HCT116 (cell line): ENCODE results near the gene TMEM117.

Source experiments
- CEBPB ChIP-seq: IDR thresholded peaks from 2 replicates; pipeline ENCODE4 v1.6.1; 2012; ENCODE audit warnings: low read depth
- ELF1 ChIP-seq: IDR thresholded peaks from 2 replicates; pipeline ENCODE4 v1.6.1; 2012; ENCODE audit warnings: low read depth, borderline replicate concordance
- EZH2 ChIP-seq: fragments of 200-600 bp; sonication (generic); IDR thresholded peaks from 2 replicates; pipeline ENCODE4 v1.6.1; 2017; ENCODE audit warnings: antibody characterized with exemption, mixed run types
- EZH2phosphoT487 ChIP-seq: fragments of 200-600 bp; IDR thresholded peaks from 2 replicates; pipeline ENCODE4 v1.6.1; 2018; ENCODE audit warnings: antibody characterized with exemption, borderline replicate concordance
- JUND ChIP-seq: IDR thresholded peaks from 2 replicates; pipeline ENCODE4 v1.6.1; 2012
- POLR2A ChIP-seq: IDR thresholded peaks from 2 replicates; pipeline ENCODE4 v1.7.0; 2011; ENCODE audit warnings: borderline replicate concordance; ENCODE audit not compliant: insufficient read depth, insufficient read length; ENCODE audit errors: extremely low read depth
- POLR2AphosphoS5 ChIP-seq: IDR thresholded peaks from 2 replicates; pipeline ENCODE4 v1.6.1; 2011; ENCODE audit warnings: mild to moderate bottlenecking, low read depth, low read length, moderate library complexity
- RAD21 ChIP-seq: IDR thresholded peaks from 2 replicates; pipeline ENCODE4 v1.6.1; 2012; ENCODE audit warnings: low read depth, mild to moderate bottlenecking
- SIN3A ChIP-seq: IDR thresholded peaks from 2 replicates; pipeline ENCODE4 v1.6.1; 2012; ENCODE audit warnings: low read depth
- TCF7L2 ChIP-seq: IDR thresholded peaks from 2 replicates; pipeline ENCODE4 v1.7.0; 2011; ENCODE audit warnings: borderline replicate concordance, inconsistent platforms; ENCODE audit not compliant: insufficient read depth, insufficient read length; ENCODE audit errors: extremely low read depth
- TF ChIP-seq, protein P1 (sequence below): IDR thresholded peaks from 2 replicates; pipeline ENCODE4 v1.6.1; 2012
- TF ChIP-seq, protein P2 (sequence below), 3 experiments: fragments of 200-600 bp in 1 of 3; sonication (generic) in 1 of 3; IDR thresholded peaks in 2 of 3; conservative IDR thresholded peaks in 1 of 3; 2 replicates each; pipeline ENCODE4 v1.5.1; 2012 to 2017; ENCODE audit warnings: low read depth in 2 of 3, low read length in 2 of 3, antibody characterized with exemption in 1 of 3, borderline replicate concordance in 1 of 3, control low read depth in 1 of 3, mild to moderate bottlenecking in 1 of 3, mixed read lengths in 1 of 3, mixed run types in 1 of 3, moderate library complexity in 1 of 3; ENCODE audit not compliant: insufficient read depth in 1 of 3
- TF ChIP-seq, protein P3 (sequence below): IDR thresholded peaks from 2 replicates; pipeline ENCODE4 v1.6.1; 2012; ENCODE audit warnings: low read depth

DNA sequence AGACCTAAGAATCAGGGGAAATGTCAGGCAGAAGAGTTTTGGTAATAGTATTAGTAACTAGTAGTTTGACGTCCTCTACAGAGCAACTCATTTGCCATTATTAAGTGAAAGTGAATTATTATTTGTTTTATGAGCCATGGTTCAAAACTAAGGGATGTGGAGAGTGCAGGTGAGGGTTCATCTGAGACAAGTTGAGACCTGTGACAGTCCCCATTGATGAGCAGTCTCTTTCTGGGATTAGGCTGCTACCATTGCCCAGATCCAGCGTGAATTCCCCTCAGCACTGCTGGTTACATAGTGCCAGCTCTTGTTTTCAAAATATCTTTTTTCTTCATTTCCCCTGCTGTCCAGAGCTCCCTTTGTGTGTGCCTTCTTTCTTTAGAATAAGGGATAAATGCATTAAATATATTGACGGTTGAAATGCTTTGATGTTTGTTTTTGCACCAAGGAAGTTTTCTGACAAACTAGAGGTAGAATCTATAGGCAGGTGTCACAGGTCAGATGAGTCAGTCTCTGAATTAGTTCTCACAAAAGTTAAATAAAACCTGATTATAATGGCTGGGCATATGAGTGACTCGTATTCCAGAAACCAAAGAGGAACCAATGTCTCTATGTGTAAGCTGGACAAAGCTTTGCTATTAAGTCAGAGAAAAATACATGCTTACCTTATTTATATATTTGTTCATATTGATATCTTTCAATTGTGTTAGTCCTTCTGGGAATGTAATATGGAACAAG, 381.4 kb downstream of the TMEM117 start:
- TF ChIP-seq, protein P1, sequence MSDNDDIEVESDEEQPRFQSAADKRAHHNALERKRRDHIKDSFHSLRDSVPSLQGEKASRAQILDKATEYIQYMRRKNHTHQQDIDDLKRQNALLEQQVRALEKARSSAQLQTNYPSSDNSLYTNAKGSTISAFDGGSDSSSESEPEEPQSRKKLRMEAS = no peak
- TF ChIP-seq, protein P2, sequence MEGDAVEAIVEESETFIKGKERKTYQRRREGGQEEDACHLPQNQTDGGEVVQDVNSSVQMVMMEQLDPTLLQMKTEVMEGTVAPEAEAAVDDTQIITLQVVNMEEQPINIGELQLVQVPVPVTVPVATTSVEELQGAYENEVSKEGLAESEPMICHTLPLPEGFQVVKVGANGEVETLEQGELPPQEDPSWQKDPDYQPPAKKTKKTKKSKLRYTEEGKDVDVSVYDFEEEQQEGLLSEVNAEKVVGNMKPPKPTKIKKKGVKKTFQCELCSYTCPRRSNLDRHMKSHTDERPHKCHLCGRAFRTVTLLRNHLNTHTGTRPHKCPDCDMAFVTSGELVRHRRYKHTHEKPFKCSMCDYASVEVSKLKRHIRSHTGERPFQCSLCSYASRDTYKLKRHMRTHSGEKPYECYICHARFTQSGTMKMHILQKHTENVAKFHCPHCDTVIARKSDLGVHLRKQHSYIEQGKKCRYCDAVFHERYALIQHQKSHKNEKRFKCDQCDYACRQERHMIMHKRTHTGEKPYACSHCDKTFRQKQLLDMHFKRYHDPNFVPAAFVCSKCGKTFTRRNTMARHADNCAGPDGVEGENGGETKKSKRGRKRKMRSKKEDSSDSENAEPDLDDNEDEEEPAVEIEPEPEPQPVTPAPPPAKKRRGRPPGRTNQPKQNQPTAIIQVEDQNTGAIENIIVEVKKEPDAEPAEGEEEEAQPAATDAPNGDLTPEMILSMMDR (IDR thresholded peaks at IDR 0.05 in 2 of 3, conservative IDR thresholded peaks at IDR 0.05 in 1 of 3; ENCODE audit: borderline replicate concordance in 1 of 3, insufficient read depth in 1 of 3, low read depth in 2 of 3, low read length in 2 of 3) = no peak
- TF ChIP-seq, protein P3, sequence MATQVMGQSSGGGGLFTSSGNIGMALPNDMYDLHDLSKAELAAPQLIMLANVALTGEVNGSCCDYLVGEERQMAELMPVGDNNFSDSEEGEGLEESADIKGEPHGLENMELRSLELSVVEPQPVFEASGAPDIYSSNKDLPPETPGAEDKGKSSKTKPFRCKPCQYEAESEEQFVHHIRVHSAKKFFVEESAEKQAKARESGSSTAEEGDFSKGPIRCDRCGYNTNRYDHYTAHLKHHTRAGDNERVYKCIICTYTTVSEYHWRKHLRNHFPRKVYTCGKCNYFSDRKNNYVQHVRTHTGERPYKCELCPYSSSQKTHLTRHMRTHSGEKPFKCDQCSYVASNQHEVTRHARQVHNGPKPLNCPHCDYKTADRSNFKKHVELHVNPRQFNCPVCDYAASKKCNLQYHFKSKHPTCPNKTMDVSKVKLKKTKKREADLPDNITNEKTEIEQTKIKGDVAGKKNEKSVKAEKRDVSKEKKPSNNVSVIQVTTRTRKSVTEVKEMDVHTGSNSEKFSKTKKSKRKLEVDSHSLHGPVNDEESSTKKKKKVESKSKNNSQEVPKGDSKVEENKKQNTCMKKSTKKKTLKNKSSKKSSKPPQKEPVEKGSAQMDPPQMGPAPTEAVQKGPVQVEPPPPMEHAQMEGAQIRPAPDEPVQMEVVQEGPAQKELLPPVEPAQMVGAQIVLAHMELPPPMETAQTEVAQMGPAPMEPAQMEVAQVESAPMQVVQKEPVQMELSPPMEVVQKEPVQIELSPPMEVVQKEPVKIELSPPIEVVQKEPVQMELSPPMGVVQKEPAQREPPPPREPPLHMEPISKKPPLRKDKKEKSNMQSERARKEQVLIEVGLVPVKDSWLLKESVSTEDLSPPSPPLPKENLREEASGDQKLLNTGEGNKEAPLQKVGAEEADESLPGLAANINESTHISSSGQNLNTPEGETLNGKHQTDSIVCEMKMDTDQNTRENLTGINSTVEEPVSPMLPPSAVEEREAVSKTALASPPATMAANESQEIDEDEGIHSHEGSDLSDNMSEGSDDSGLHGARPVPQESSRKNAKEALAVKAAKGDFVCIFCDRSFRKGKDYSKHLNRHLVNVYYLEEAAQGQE = no peak
- TF ChIP-seq CEBPB (no peak), SIN3A (no peak), EZH2phosphoT487 (no peak), JUND (no peak), RAD21 (no peak), POLR2A (no peak), ELF1 (no peak), TCF7L2 (no peak), POLR2AphosphoS5 (no peak), EZH2 (no peak)
